Transverse colon (tissue), 3 donors: ENCODE results near the gene MFRP.

Source experiments
- CTCF ChIP-seq, 5 experiments: fragments of 200-600 bp in 3 of 5; fragments of 450-650 bp in 2 of 5; sonication (generic) in 3 of 5; IDR thresholded peaks; 1 replicate in 2 of 5; 2 replicates in 3 of 5; pipeline ENCODE4 v1.5.1; 2016 to 2017; ENCODE audit warnings: antibody characterized with exemption in 5 of 5, inconsistent platforms in 3 of 5, mild to moderate bottlenecking in 2 of 5, moderate library complexity in 1 of 5
- EP300 ChIP-seq: sonication (generic); formaldehyde crosslinking; IDR thresholded peaks from one replicate; pipeline ENCODE4 v1.6.1; 2017; ENCODE audit warnings: antibody characterized with exemption, low read depth
- POLR2A ChIP-seq: fragments of 450-650 bp; IDR thresholded peaks from one replicate; pipeline ENCODE4 v1.6.1; 2016; ENCODE audit warnings: antibody characterized with exemption, mild to moderate bottlenecking, moderate library complexity

- TF ChIP-seq EP300 (no peak), CTCF (IDR thresholded peaks at IDR 0.05) (no peak), POLR2A (no peak)
These were observed 44.8 kb upstream of the MFRP start for GRCh38 chr11:119391275-119391674.
